T-helper 1 cell treated with Interleukin-12 subunit alpha and Interleukin-12 subunit beta and Interleukin-4 antibody, amounts not matched to agents 30 μg/mL and 1 μg/mL, for 36 hours (primary cell): ENCODE measurements around the gene QSOX1.

Experiments
- H3K27ac Mint-ChIP-seq: one replicate; pipeline ENCODE4 v1.8.0; 2021; ENCODE audit warnings: mild to moderate bottlenecking, mixed read lengths
- H3K27me3 Mint-ChIP-seq: one replicate; pipeline ENCODE4 v1.8.0; 2021; ENCODE audit warnings: low read depth, mixed read lengths
- H3K36me3 Mint-ChIP-seq: one replicate; pipeline ENCODE4 v1.8.0; 2021; ENCODE audit warnings: low read depth, mixed read lengths
- H3K4me1 Mint-ChIP-seq: one replicate; pipeline ENCODE4 v1.8.0; 2021; ENCODE audit warnings: low read depth, mixed read lengths
- H3K4me3 Mint-ChIP-seq: one replicate; pipeline ENCODE4 v1.8.0; 2021; ENCODE audit warnings: mild to moderate bottlenecking, moderate library complexity, mixed read lengths
- H3K9me3 Mint-ChIP-seq: one replicate; pipeline ENCODE4 v1.8.0; 2021; ENCODE audit warnings: mixed read lengths

QSOX1 gene

GRCh38 chr1:180157576-180158057, 2.9 kb downstream of the QSOX1 start:
- Mint-ChIP-seq H3K9me3 (no peaks in the 10 kb centered on the region), H3K4me3 (no peak overlapping the region), H3K27me3 (no peaks in the 10 kb centered on the region), H3K4me1 (peaks cover 36% of the 10 kb centered on the region), H3K27ac (no peak overlapping the region), H3K36me3 (no peaks in the 10 kb centered on the region)

- Mint-ChIP-seq H3K9me3 (no peaks in the 10 kb centered on the region), H3K27ac (no peak overlapping the region), H3K27me3 (no peaks in the 10 kb centered on the region), H3K4me1 (peaks cover 30% of the 10 kb centered on the region), H3K4me3 (no peak overlapping the region), H3K36me3 (no peaks in the 10 kb centered on the region)
These were observed 3.8 kb downstream of the QSOX1 start for GRCh38 chr1:180158149-180159147.

- no peaks in the 10 kb centered on the region for H3K27me3 Mint-ChIP-seq
- H3K4me1 Mint-ChIP-seq = peaks cover 26% of the 10 kb centered on the region
- H3K27ac Mint-ChIP-seq = peak overlapping the region; percentile 5
- H3K4me3 Mint-ChIP-seq = no peak overlapping the region
- no peaks in the 10 kb centered on the region for H3K9me3 Mint-ChIP-seq
- no peaks in the 10 kb centered on the region for H3K36me3 Mint-ChIP-seq
These were observed 5.7 kb downstream of the QSOX1 start for GRCh38 chr1:180160357-180160756.

- Mint-ChIP-seq H3K27me3 (no peaks in the 10 kb centered on the region), H3K27ac (no peak overlapping the region), H3K9me3 (no peaks in the 10 kb centered on the region), H3K4me3 (no peak overlapping the region), H3K4me1 (peaks cover 11% of the 10 kb centered on the region), H3K36me3 (no peaks in the 10 kb centered on the region)
These were observed 8.4 kb downstream of the QSOX1 start for GRCh38 chr1:180163041-180163440.

- H3K4me3 Mint-ChIP-seq = no peak overlapping the region
- H3K36me3 Mint-ChIP-seq = no peaks in the 10 kb centered on the region
- no peak overlapping the region for H3K27ac Mint-ChIP-seq
- peaks cover 3% of the 10 kb centered on the region for H3K4me1 Mint-ChIP-seq
- H3K27me3 Mint-ChIP-seq = no peaks in the 10 kb centered on the region
- H3K9me3 Mint-ChIP-seq = no peaks in the 10 kb centered on the region
These were observed 10.4 kb downstream of the QSOX1 start for GRCh38 chr1:180165096-180165495.

- H3K27me3 Mint-ChIP-seq = no peaks in the 10 kb centered on the region
These were observed 11.1 kb downstream of the QSOX1 start for GRCh38 chr1:180165509-180166435.

GRCh38 chr1:180166436-180166800, 11.7 kb downstream of the QSOX1 start:
- Mint-ChIP-seq H3K27me3 (no peaks in the 10 kb centered on the region), H3K9me3 (no peaks in the 10 kb centered on the region), H3K36me3 (no peaks in the 10 kb centered on the region), H3K4me1 (peaks cover 3% of the 10 kb centered on the region), H3K27ac (no peak overlapping the region), H3K4me3 (no peak overlapping the region)

More at GRCh38 chr1:180165509-180166435, 11.1 kb downstream of the QSOX1 start:
- Mint-ChIP-seq H3K4me1 (peaks cover 3% of the 10 kb centered on the region), H3K9me3 (no peaks in the 10 kb centered on the region), H3K4me3 (no peak overlapping the region), H3K36me3 (no peaks in the 10 kb centered on the region), H3K27ac (no peak overlapping the region)

GRCh38 chr1:180167021-180167701, 12.5 kb downstream of the QSOX1 start:
- no peak overlapping the region for H3K27ac Mint-ChIP-seq
- no peaks in the 10 kb centered on the region for H3K27me3 Mint-ChIP-seq
- H3K36me3 Mint-ChIP-seq = no peaks in the 10 kb centered on the region
- H3K4me3 Mint-ChIP-seq = no peak overlapping the region
- peaks cover 3% of the 10 kb centered on the region for H3K4me1 Mint-ChIP-seq
- no peaks in the 10 kb centered on the region for H3K9me3 Mint-ChIP-seq

GRCh38 chr1:180167721-180168467, 13.2 kb downstream of the QSOX1 start:
- Mint-ChIP-seq H3K9me3 (no peaks in the 10 kb centered on the region), H3K4me1 (peaks cover 3% of the 10 kb centered on the region), H3K27ac (no peak overlapping the region), H3K4me3 (no peak overlapping the region), H3K36me3 (no peaks in the 10 kb centered on the region), H3K27me3 (no peaks in the 10 kb centered on the region)

- Mint-ChIP-seq H3K4me1 (no peaks in the 10 kb centered on the region), H3K36me3 (no peaks in the 10 kb centered on the region), H3K4me3 (no peak overlapping the region), H3K27me3 (no peaks in the 10 kb centered on the region), H3K9me3 (no peaks in the 10 kb centered on the region), H3K27ac (no peak overlapping the region)
These were observed 14.3 kb downstream of the QSOX1 start for GRCh38 chr1:180168786-180169639.

GRCh38 chr1:180169640-180170195, 15.0 kb downstream of the QSOX1 start:
- H3K36me3 Mint-ChIP-seq = no peaks in the 10 kb centered on the region
- no peaks in the 10 kb centered on the region for H3K27me3 Mint-ChIP-seq
- H3K9me3 Mint-ChIP-seq = no peaks in the 10 kb centered on the region
- no peak overlapping the region for H3K27ac Mint-ChIP-seq
- no peak overlapping the region for H3K4me3 Mint-ChIP-seq
- no peaks in the 10 kb centered on the region for H3K4me1 Mint-ChIP-seq

- Mint-ChIP-seq H3K27ac (no peak overlapping the region), H3K36me3 (no peaks in the 10 kb centered on the region), H3K4me3 (no peak overlapping the region), H3K27me3 (no peaks in the 10 kb centered on the region), H3K9me3 (no peaks in the 10 kb centered on the region), H3K4me1 (no peaks in the 10 kb centered on the region)
These were observed 16.0 kb downstream of the QSOX1 start for GRCh38 chr1:180170546-180171151.
